OCI-LY1 (cell line): ENCODE results near the gene CDK5R2.

Source experiments
- CTCF ChIP-seq: fragments of 200-600 bp; sonication (generic), shearing (Covaris generic); IDR thresholded peaks from 2 replicates; pipeline ENCODE4 v1.5.1; 2017; ENCODE audit warnings: mild to moderate bottlenecking, antibody characterized with exemption, low read length, moderate library complexity, mixed read lengths
- EZH2 ChIP-seq: fragments of 200-600 bp; sonication (generic), shearing (Covaris generic); IDR thresholded peaks from 2 replicates; pipeline ENCODE4 v1.8.0; 2017; ENCODE audit warnings: borderline replicate concordance, mixed run types, mild to moderate bottlenecking, antibody characterized with exemption, low read length, moderate library complexity, mixed read lengths

GRCh38 chr2:218970894-218971293, 11.4 kb downstream of the CDK5R2 start:
- TF ChIP-seq CTCF: no peak
- TF ChIP-seq EZH2: no peak
